HepG2 (cell line): ENCODE measurements around the gene MXRA8. TPM values are rescaled to one million over a fixed set of nuclear protein-coding genes. Genes with fewer than 3 reads are reported as not detected.

ENCODE experiments used
- CHCHD3 ChIP-seq: sonication (generic); formaldehyde crosslinking; IDR thresholded peaks from 2 replicates; pipeline ENCODE4 v1.8.0; 2022; ENCODE audit warnings: mild to moderate bottlenecking, missing genetic modification reagents, moderate library complexity
- HNF4A ChIP-seq: sonication (generic); formaldehyde crosslinking; IDR thresholded peaks from 2 replicates; pipeline ENCODE4 v1.4.0; 2020; ENCODE audit warnings: missing genetic modification reagents
- KMT2A ChIP-seq: sonication (generic); formaldehyde crosslinking; IDR thresholded peaks from 2 replicates; pipeline ENCODE4 v1.4.0; 2020; ENCODE audit warnings: missing genetic modification reagents
- NBN ChIP-seq: fragments of 450-650 bp; conservative IDR thresholded peaks from 2 replicates; pipeline ENCODE4 v1.6.1; 2017
- NR2F6 ChIP-seq, 2 experiments: IDR thresholded peaks; 2 replicates each; pipeline ENCODE4 v1.6.1; 2016; ENCODE audit warnings: antibody characterized with exemption in 1 of 2, mild to moderate bottlenecking in 1 of 2
- PHF5A ChIP-seq: IDR thresholded peaks from one replicate; pipeline ENCODE4 v1.6.1; 2018; ENCODE audit warnings: low read depth, missing genetic modification reagents; ENCODE audit not compliant: unreplicated experiment
- PITX1 ChIP-seq: sonication (generic); formaldehyde crosslinking; IDR thresholded peaks from 2 replicates; pipeline ENCODE4 v1.5.1; 2020; ENCODE audit warnings: mild to moderate bottlenecking, missing genetic modification reagents
- POGK ChIP-seq: sonication (generic); formaldehyde crosslinking; conservative IDR thresholded peaks from 2 replicates; pipeline ENCODE4 v1.8.0; 2022; ENCODE audit warnings: mild to moderate bottlenecking, moderate library complexity, missing genetic modification reagents
- REL ChIP-seq: sonication (generic); formaldehyde crosslinking; conservative IDR thresholded peaks from 2 replicates; pipeline ENCODE4 v1.8.0; 2022; ENCODE audit warnings: mild to moderate bottlenecking, missing genetic modification reagents, moderate library complexity
- RFXAP ChIP-seq: sonication (generic); formaldehyde crosslinking; IDR thresholded peaks from 2 replicates; pipeline ENCODE4 v1.4.0; 2020; ENCODE audit warnings: missing genetic modification reagents, borderline replicate concordance
- SRY ChIP-seq: sonication (generic); formaldehyde crosslinking; IDR thresholded peaks from 2 replicates; pipeline ENCODE4 v1.8.0; 2022; ENCODE audit warnings: mild to moderate bottlenecking, missing genetic modification reagents
- TAF15 ChIP-seq: fragments of 200-400 bp; formaldehyde crosslinking; IDR thresholded peaks from one replicate; pipeline ENCODE4 v1.6.1; 2018; ENCODE audit warnings: mild to moderate bottlenecking, low read depth, low read length; ENCODE audit not compliant: poor library complexity, severe bottlenecking
- TBP ChIP-seq: sonication (generic); formaldehyde crosslinking; IDR thresholded peaks from 2 replicates; pipeline ENCODE4 v1.5.0; 2020; ENCODE audit warnings: missing genetic modification reagents
- ZBTB20 ChIP-seq: sonication (generic); formaldehyde crosslinking; IDR thresholded peaks from 2 replicates; pipeline ENCODE4 v1.8.1; 2023; ENCODE audit warnings: missing genetic modification reagents, low read depth, mild to moderate bottlenecking, borderline replicate concordance
- ZBTB37 ChIP-seq: sonication (generic); formaldehyde crosslinking; IDR thresholded peaks from 2 replicates; pipeline ENCODE4 v1.4.0; 2020; ENCODE audit warnings: mild to moderate bottlenecking, missing genetic modification reagents
- ZNF121 ChIP-seq: sonication (generic); formaldehyde crosslinking; IDR thresholded peaks from 2 replicates; pipeline ENCODE4 v1.5.0; 2020; ENCODE audit warnings: mild to moderate bottlenecking, missing genetic modification reagents
- ZNF430 ChIP-seq: sonication (generic); formaldehyde crosslinking; IDR thresholded peaks from 2 replicates; pipeline ENCODE4 v1.9.0; 2021; ENCODE audit warnings: mild to moderate bottlenecking, missing genetic modification reagents
- ZNF484 ChIP-seq: sonication (generic); formaldehyde crosslinking; IDR thresholded peaks from 2 replicates; pipeline ENCODE4 v1.5.1; 2020; ENCODE audit warnings: mild to moderate bottlenecking, low read depth, missing genetic modification reagents, borderline replicate concordance
- ZNF646 ChIP-seq: sonication (generic); formaldehyde crosslinking; IDR thresholded peaks from 2 replicates; pipeline ENCODE4 v1.9.0; 2021; ENCODE audit warnings: mild to moderate bottlenecking, missing genetic modification reagents
- ZSCAN31 ChIP-seq: sonication (generic); formaldehyde crosslinking; IDR thresholded peaks from 2 replicates; pipeline ENCODE4 v1.5.0; 2020; ENCODE audit warnings: low read depth, mild to moderate bottlenecking, missing genetic modification reagents
- polyA plus RNA-seq, 8 experiments: library from polyadenylated mRNA; depleted of rRNA in 3 of 8; stranded (reverse) in 7 of 8; unstranded in 1 of 8; fragments of >200 nt; fragmentation: Illumina TruSeq in 4 of 8; extraction: Trizol in 4 of 8; gene quantifications; 2 replicates each; pipeline versions ENCODE4 v1.2.1 to v1.2.3, GENCODE V29; 2011 to 2016; ENCODE audit warnings: low read depth in 4 of 8, missing spikeins in 1 of 8, mixed read lengths in 1 of 8; ENCODE audit not compliant: insufficient read depth in 1 of 8
- total RNA-seq, 5 experiments: library from RNA; depleted of rRNA; stranded (reverse); fragments of >200 nt; fragmentation: Illumina TruSeq; extraction: Trizol; gene quantifications; 2 replicates each; pipeline ENCODE4 v1.2.3, GENCODE V29; 2016; ENCODE audit warnings: low read depth in 1 of 5

MXRA8 gene
- total and polyA plus RNA-seq, 2 of the 13 experiments (the other 11 are each of a cell fraction or from before 2014, with no cell fraction given) = 19.8 to 44.8 TPM

- TF ChIP-seq ZNF430 (CRISPR knock-in tag) = peak; percentile 68; the same call in 1 of the 2 replicates
- TF ChIP-seq ZNF484 = no peak
- TF ChIP-seq TBP (CRISPR knock-in tag) = 0 out of 2 replicates have a peak, but pooled peaks have one; percentile 29
- no peak for TF ChIP-seq NBN
- TF ChIP-seq CHCHD3 (CRISPR knock-in tag) = no peak
- TF ChIP-seq PHF5A (CRISPR knock-in tag) = no peak
- no peak for TF ChIP-seq NR2F6 (IDR thresholded peaks at IDR 0.05)
- TF ChIP-seq NR2F6 (CRISPR knock-in tag; IDR thresholded peaks at IDR 0.05) = peak; percentile 41; the same call in 1 of the 2 replicates
- TF ChIP-seq ZNF121 = peak; percentile 8; the same call in 1 of the 2 replicates
- peak; percentile 84 for TF ChIP-seq ZSCAN31
- no peak for TF ChIP-seq ZBTB20
- no peak; the same call in 1 of the 2 replicates for TF ChIP-seq RFXAP (CRISPR knock-in tag)
- TF ChIP-seq TAF15 = no peak
- peak; percentile 54 for TF ChIP-seq SRY
- no peak for TF ChIP-seq ZNF646
- no peak; the same call in 1 of the 2 replicates for TF ChIP-seq REL (CRISPR knock-in tag)
- peak; percentile 45 for TF ChIP-seq HNF4A (CRISPR knock-in tag)
- TF ChIP-seq PITX1 = peak; percentile 56
- no peak for TF ChIP-seq POGK (CRISPR knock-in tag)
- TF ChIP-seq ZBTB37 (CRISPR knock-in tag) = no peak
- TF ChIP-seq KMT2A (CRISPR knock-in tag) = peak; percentile 60; the same call in 1 of the 2 replicates
Observed at GRCh38 chr1:1324524-1325287, 33.6 kb downstream of the MXRA8 start, which contains the start of the genes CPTP and INTS11 (continued).
